ENCODE data around the gene DPEP2. TPM values are rescaled to one million over a fixed set of nuclear protein-coding genes. Genes with fewer than 3 reads are reported as not detected.
"Not testable (repeated sequence)": the region's sequence is repeated elsewhere in the genome, so short reads cannot be mapped to it uniquely, and the experiment has no call there.

DPEP2 gene
- total RNA-seq, 4 donors from 2014 or later = 4.0 to 8.7 (median 4.8) TPM

GRCh38 chr16:68033101-68033500, 33.8 kb upstream of the DPEP2 start:
- no peak for TF ChIP-seq CTCF (IDR thresholded peaks at IDR 0.05)
- no peak for DNase-seq (ENCODE audit: low spot score)
- ATAC-seq (ENCODE audit: low FRiP score) = no peak

GRCh38 chr16:68031951-68032350, 32.7 kb upstream of the DPEP2 start:
- peak; percentile 43 for ATAC-seq (ENCODE audit: low FRiP score)
- TF ChIP-seq CTCF (IDR thresholded peaks at IDR 0.05) = no peak
- no peak for DNase-seq (ENCODE audit: low spot score)

GRCh38 chr16:68030108-68030507, 30.8 kb upstream of the DPEP2 start:
- peak; percentile 34 for ATAC-seq (ENCODE audit: low FRiP score)
- not testable (repeated sequence) for DNase-seq (ENCODE audit: low spot score)

- no peak for TF ChIP-seq CTCF (IDR thresholded peaks at IDR 0.05)
- ATAC-seq (ENCODE audit: low FRiP score) = no peak
- no peak for DNase-seq (ENCODE audit: low spot score)
Observed at GRCh38 chr16:68028996-68029395, 29.7 kb upstream of the DPEP2 start.

GRCh38 chr16:68022728-68023537, 23.6 kb upstream of the DPEP2 start, which contains the start of the genes DDX28 and DUS2:
TSS of gene DDX28 (minus strand) at chr16:68023232. CDS start at chr16:68023202, 30 bp downstream.
TSS of gene DUS2 (plus strand) at chr16:68023284. CDS start at chr16:68038024, 14,740 bp downstream.
- TF ChIP-seq CTCF (IDR thresholded peaks at IDR 0.05) = no peak
- ATAC-seq (ENCODE audit: low FRiP score) (peak; percentile 93), DNase-seq (ENCODE audit: low spot score) (peak; percentile 93)

GRCh38 chr16:68022278-68022727, 23.0 kb upstream of the DPEP2 start:
- no peak for TF ChIP-seq CTCF (IDR thresholded peaks at IDR 0.05)
- DNase-seq (ENCODE audit: low spot score) (no peak), ATAC-seq (ENCODE audit: low FRiP score) (no peak)

- no peak for ATAC-seq (ENCODE audit: low FRiP score)
- DNase-seq (ENCODE audit: low spot score) = no peak
- no peak for TF ChIP-seq CTCF (IDR thresholded peaks at IDR 0.05)
Observed at GRCh38 chr16:68021490-68021889, 22.2 kb upstream of the DPEP2 start.
